NCI-H1092 (cell line): ENCODE measurements around the gene CRIM1.

Experiments
- DNase-seq: peaks from one replicate; lab custom pipeline; 2025; lab: John Stamatoyannopoulos, UW

Gene CRIM1

GRCh38 chr2:36455788-36456187 lies 100.2 kb downstream of the CRIM1 start:
- no peak for DNase-seq

- DNase-seq, result no peak
Measured at GRCh38 chr2:36456227-36457175, 100.9 kb downstream of the CRIM1 start.

GRCh38 chr2:36458106-36458505 lies 102.5 kb downstream of the CRIM1 start:
- DNase-seq, result no peak

GRCh38 chr2:36459725-36460137 lies 104.2 kb downstream of the CRIM1 start:
- peak; percentile 0 for DNase-seq

GRCh38 chr2:36461039-36461681 lies 105.6 kb downstream of the CRIM1 start:
- DNase-seq, result no peak

- no peak for DNase-seq
Measured at GRCh38 chr2:36462311-36462935, 106.8 kb downstream of the CRIM1 start.

- no peak for DNase-seq
Measured at GRCh38 chr2:36463365-36463764, 107.8 kb downstream of the CRIM1 start.

- no peak for DNase-seq
Measured at GRCh38 chr2:36464006-36464721, 108.6 kb downstream of the CRIM1 start.

- no peak for DNase-seq
Measured at GRCh38 chr2:36466135-36466534, 110.6 kb downstream of the CRIM1 start.

- DNase-seq, result no peak
Measured at GRCh38 chr2:36468463-36469105, 113.0 kb downstream of the CRIM1 start.

GRCh38 chr2:36469106-36469477 lies 113.5 kb downstream of the CRIM1 start:
- DNase-seq, result no peak

- DNase-seq, result no peak
Measured at GRCh38 chr2:36469710-36470109, 114.1 kb downstream of the CRIM1 start.

GRCh38 chr2:36473230-36473629 lies 117.7 kb downstream of the CRIM1 start:
- no peak for DNase-seq

- no peak for DNase-seq
Measured at GRCh38 chr2:36476411-36476810, 120.8 kb downstream of the CRIM1 start.

- DNase-seq, result no peak
Measured at GRCh38 chr2:36477315-36477714, 121.7 kb downstream of the CRIM1 start.

GRCh38 chr2:36477746-36478145 lies 122.2 kb downstream of the CRIM1 start:
- no peak for DNase-seq

GRCh38 chr2:36478332-36478738 lies 122.8 kb downstream of the CRIM1 start:
- DNase-seq, result no peak

GRCh38 chr2:36478999-36479398 lies 123.4 kb downstream of the CRIM1 start:
- no peak for DNase-seq

GRCh38 chr2:36479406-36479805 lies 123.8 kb downstream of the CRIM1 start:
- DNase-seq, result no peak

GRCh38 chr2:36480028-36480427 lies 124.5 kb downstream of the CRIM1 start:
- no peak for DNase-seq

GRCh38 chr2:36480636-36481035 lies 125.1 kb downstream of the CRIM1 start:
- no peak for DNase-seq

GRCh38 chr2:36481709-36482108 lies 126.1 kb downstream of the CRIM1 start:
- no peak for DNase-seq
